HG03378 (cell line): Measurements from ENCODE around the gene CCNG2.

ENCODE experiments used
- ATAC-seq: cut with Tn5 transposase; IDR thresholded peaks from one replicate; pipeline ENCODE4 v1.9.1; 2021; ENCODE audit warnings: mild to moderate bottlenecking, moderate library complexity; ENCODE audit not compliant: unreplicated experiment

CCNG2 gene

DNA sequence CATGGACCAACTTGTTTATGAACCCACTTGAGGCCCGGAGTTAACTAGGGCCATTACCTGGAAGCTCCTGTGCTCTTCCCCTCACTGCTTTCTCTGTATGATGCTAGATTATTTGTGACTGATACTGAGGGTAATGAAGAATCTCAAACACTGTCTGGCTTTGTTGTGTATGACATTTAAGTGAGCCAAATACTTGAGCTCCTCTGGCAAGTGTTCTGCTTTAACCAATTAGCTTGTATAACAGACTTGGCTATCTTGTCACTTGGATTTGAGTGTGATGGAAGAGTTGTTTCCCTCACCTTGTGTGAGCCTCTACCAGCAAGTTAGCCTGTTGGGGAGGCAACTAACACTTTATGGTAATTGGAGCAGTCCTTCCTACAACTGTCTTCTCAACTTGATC, 42.7 kb downstream of the CCNG2 start:
- no peak for ATAC-seq

DNA sequence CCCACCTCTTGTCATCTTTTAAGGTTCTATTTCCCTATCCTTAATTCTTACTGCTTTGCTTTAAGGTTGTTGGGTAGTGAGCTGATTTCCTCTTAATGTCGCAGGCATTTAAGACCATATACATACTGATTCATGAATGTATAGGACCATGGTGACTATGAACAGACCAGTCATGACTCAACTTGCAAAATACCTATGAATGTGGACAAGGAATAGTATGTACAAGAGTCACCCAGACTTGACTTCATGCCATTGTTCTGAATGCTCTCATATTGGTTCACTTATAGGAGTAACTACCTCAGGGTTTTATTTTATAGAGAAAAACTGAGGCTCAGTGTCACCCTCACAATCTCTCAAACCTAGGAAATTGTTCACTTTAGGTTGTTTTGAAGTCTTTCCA, 44.3 kb downstream of the CCNG2 start:
- ATAC-seq, result no peak

DNA sequence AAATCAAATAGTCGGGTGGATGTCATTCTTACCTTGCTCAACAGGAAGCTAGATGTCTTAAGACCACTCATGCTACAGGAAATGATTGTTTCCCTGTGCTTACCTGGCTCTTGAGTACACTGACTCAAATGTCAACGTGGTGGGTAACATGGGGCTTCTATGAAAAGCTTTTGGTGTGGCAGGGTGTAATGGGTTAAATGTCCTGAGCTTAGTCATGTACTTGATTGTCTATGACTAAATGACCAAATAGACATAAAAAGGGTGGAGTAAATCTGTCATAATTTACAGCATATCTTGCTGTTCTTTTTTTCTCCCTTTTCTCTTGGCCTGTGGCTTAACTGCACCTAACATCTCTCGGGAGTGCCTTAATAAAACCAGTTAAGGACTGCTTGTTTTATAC, 44.9 kb downstream of the CCNG2 start:
- ATAC-seq, result no peak

DNA sequence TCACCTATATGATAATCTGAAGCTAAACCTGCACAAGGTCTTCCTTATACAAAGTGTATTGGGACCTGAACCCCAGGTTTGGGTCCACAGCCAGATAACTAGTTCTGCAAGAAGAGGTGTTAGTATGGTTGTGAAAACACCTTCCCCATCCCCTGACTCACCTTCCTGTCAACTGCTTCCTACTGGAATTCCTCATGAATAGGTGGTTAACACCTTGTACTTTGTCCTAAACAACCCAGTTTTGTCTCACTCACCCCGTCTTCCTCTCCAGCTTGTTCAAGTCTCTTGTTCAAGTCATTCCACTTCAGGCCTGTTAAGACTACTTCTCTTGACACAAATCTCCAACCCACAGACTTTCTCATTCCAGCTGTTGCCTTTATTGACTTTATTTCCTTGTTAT, 45.5 kb downstream of the CCNG2 start:
- ATAC-seq, result no peak

DNA sequence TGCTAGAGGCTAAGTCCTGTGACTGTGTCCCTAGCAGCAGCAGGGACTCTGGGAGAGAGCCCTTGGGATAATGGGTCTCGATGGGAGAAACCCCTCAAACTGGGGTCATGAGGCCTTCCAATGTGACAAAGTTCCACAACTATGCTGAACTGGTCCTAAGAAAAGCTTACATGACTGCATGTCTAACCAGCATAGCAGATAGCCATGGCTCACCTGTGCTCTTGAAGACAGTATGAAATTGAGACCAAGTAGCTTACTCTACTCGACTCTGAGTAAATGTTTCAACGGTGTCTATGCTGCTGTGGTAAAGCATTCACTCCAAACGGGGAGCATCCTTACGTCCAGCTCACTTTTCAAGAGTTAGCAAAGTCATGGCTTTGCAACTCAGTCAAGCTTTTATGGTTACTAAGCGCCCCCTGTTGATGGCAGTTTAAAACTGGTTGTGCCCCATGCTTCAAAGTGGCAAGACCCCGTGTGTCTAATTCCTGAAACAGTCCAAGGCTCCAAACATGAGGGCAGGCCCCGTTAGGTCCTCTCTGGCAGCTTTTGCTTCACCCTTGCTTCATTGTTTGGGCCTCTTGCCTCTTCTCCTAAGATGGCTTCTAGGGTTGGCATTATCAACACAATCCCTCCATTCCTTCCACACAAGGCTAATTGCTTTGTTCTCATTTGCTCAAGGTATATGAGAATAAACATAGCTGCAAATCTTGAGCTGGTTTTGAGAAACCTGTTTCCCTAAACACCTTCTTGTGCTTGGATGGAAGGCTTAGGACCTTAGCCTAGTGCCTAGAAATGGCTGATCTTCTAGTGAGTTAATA, 46.6 kb downstream of the CCNG2 start:
- peak; percentile 65 for ATAC-seq

DNA sequence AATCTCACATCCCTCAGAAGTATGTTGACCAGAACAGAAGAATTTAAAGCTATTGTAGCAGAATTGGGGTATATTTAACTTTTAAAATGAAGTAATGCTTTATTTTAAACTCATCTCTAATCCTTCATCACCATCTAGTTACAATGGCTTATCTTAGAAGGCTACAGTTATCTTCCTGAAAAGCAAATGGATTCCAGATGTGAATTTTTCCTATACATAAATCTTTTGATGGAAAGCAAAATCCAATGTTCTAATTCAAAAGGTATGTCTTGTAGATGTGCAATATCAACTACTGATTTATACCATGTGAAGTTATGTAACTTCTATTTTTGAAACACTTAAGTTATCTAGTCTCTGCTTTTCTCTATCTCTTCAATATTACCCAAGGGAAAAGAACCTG, 47.6 kb downstream of the CCNG2 start:
- ATAC-seq, result no peak

DNA sequence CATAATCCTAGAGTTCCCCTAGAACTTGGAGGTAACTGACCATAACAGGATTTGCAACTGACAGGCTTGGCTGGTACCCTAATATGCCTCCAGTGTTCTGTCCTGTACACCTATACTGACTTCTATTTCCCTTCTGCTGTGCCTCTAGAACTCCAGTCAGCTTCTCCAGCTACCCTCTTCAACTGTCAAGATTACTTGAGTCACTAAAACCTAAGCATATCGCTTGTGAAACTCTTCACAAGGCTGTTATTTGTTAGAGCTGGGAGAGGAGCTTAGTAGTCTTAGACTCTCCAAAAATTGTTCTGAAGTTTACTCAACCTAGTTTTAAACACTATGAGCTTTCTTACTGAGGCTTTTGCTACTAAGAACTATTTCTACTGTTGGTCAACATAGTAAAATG, 52.0 kb downstream of the CCNG2 start:
- no peak for ATAC-seq

DNA sequence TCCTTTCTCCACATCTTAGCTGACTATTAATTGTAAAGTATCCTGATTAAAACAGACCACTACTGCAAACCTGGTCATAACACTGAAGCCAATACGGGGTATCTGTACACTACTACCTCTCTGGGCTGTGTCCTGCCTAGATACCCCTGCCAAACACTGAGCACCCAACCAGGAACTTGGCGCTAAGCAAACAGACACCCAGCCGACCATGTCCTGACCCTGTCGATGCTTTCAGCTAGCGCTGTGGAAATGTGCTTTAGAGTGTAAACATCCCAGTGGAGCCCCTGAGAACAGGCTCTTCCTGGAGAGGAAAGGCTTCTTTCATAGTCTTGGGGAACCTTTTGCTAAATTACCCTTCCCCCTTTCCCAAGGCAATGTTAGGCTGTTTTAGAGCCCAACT, 52.9 kb downstream of the CCNG2 start:
- ATAC-seq, result no peak

DNA sequence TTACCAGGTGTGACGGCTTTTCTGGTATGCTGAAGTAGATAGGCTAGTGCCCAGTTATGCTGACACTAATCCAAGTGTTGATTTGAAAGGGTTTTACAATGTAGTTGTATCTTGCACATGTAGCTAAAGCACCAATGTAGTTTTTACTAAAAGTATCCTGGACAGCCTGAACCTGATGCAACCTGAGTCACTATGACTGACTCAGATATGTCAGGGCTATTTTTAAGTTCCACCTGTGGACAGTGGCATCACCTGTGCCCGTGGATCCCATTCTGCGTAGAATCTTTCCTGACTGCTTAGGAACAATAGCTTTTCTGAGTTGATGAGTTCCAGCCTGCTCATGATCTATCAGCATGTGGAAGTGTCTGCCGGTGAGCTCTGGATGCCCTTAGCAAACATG, 58.1 kb downstream of the CCNG2 start:
- ATAC-seq, result no peak

DNA sequence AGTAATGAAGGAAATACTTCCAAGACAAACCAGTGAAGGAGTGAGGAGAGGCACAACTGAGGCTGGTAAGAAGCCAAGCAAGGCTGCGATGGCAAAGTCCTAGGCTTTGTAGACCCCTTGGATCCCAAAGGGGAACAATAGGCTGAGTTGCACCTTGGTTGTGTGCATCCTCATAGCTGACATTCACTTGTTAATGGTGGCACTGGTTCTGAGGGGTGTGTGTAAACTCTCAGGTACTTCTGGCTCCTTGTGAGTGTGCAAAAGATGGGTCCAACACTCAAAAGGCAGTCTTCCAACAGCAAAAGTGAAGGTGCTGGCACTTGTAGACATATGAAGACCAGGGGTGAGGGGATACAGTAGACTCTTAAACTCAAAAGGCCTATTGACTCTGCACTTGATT, 60.5 kb downstream of the CCNG2 start:
- ATAC-seq, result no peak

DNA sequence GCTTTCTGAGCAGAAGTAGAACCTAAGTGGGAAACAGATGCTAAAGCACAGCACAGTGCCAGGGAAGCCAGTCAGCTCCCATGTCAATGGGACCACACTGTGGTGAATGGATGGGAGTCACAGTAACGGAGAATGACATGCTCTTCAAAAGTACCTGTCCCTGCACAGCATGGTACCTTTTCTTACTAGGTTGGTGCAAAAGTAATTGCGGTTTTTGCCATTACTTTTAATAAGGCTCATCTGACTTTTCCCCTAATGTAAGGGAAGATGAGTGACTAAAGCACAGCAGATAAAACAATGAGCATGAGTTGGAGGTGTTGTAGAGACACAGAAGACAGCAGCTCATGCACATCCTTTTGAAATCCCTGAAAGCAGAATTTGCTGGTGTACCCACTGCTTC, 62.3 kb downstream of the CCNG2 start:
- no peak for ATAC-seq
